Mesenchymal stem cell (in vitro differentiated cells and primary cell): ENCODE results near the gene CCDC102B.

Experiments used
- DNase-seq: peaks from one replicate; pipeline ENCODE4 v3.0.0-alpha.2; 2013
- H2AFZ ChIP-seq: one replicate; pipeline ENCODE4 v1.6.1; 2013; ENCODE audit warnings: low read depth, mild to moderate bottlenecking, control low read depth, inconsistent platforms, low read length, moderate library complexity
- H2AK5ac ChIP-seq: 2 replicates; pipeline ENCODE4 v1.6.1; 2013; ENCODE audit warnings: low read length, moderate library complexity, mild to moderate bottlenecking, inconsistent platforms; ENCODE audit not compliant: severe bottlenecking
- H2BK120ac ChIP-seq: one replicate; pipeline ENCODE4 v1.6.1; 2013; ENCODE audit warnings: low read depth, mild to moderate bottlenecking, inconsistent platforms, low read length, moderate library complexity
- H2BK12ac ChIP-seq, 2 experiments: one replicate each; pipeline ENCODE4 v1.6.1; 2013; ENCODE audit warnings: inconsistent platforms in 2 of 2, low read length in 2 of 2, mild to moderate bottlenecking in 2 of 2, moderate library complexity in 2 of 2, control low read depth in 1 of 2
- H2BK15ac ChIP-seq: one replicate; pipeline ENCODE4 v1.6.1; 2013; ENCODE audit warnings: mild to moderate bottlenecking, low read depth, inconsistent platforms; ENCODE audit not compliant: poor library complexity, severe bottlenecking
- H2BK5ac ChIP-seq: 2 replicates; pipeline ENCODE4 v1.6.1; 2013; ENCODE audit warnings: low read depth, mild to moderate bottlenecking, low read length, control low read depth, inconsistent platforms; ENCODE audit not compliant: poor library complexity, severe bottlenecking
- H3K14ac ChIP-seq, 2 experiments: one replicate each; pipeline ENCODE4 v1.6.1; 2013; ENCODE audit warnings: inconsistent platforms in 2 of 2, low read length in 2 of 2, control low read depth in 1 of 2, mild to moderate bottlenecking in 1 of 2, moderate library complexity in 1 of 2
- H3K18ac ChIP-seq, 2 experiments: one replicate each; pipeline ENCODE4 v1.6.1; 2013; ENCODE audit warnings: inconsistent platforms in 2 of 2, low read length in 2 of 2, control low read depth in 1 of 2, low read depth in 1 of 2, mild to moderate bottlenecking in 1 of 2
- H3K23ac ChIP-seq, 2 experiments: one replicate each; pipeline ENCODE4 v1.6.1; 2013; ENCODE audit warnings: inconsistent platforms in 2 of 2, low read length in 2 of 2, mild to moderate bottlenecking in 2 of 2, moderate library complexity in 2 of 2, control low read depth in 1 of 2
- H3K27ac ChIP-seq: 2 replicates; pipeline ENCODE4 v1.5.1; 2013; ENCODE audit warnings: mild to moderate bottlenecking, moderate library complexity, low read length, control low read depth, inconsistent platforms; ENCODE audit not compliant: poor library complexity, severe bottlenecking
- H3K27me3 ChIP-seq, 2 experiments: 2 replicates each; pipeline versions ENCODE4 v1.6.1 to v1.7.0; 2013; ENCODE audit warnings: low read length in 2 of 2, mild to moderate bottlenecking in 2 of 2, moderate library complexity in 2 of 2, control low read depth in 1 of 2, inconsistent platforms in 1 of 2; ENCODE audit not compliant: control insufficient read depth in 1 of 2, insufficient read depth in 1 of 2
- H3K36me3 ChIP-seq, 2 experiments: 2 replicates each; pipeline versions ENCODE4 v1.6.1 to v1.7.0; 2013; ENCODE audit warnings: low read length in 2 of 2, control low read depth in 1 of 2, inconsistent platforms in 1 of 2, low read depth in 1 of 2, mild to moderate bottlenecking in 1 of 2; ENCODE audit not compliant: insufficient read depth in 2 of 2, control insufficient read depth in 1 of 2
- H3K4ac ChIP-seq, 2 experiments: one replicate each; pipeline ENCODE4 v1.6.1; 2013; ENCODE audit warnings: inconsistent platforms in 2 of 2, low read length in 2 of 2, mild to moderate bottlenecking in 2 of 2, moderate library complexity in 2 of 2, control low read depth in 1 of 2, low read depth in 1 of 2
- H3K4me1 ChIP-seq: 2 replicates; pipeline ENCODE4 v1.6.1; 2013; ENCODE audit warnings: low read depth, low read length, control low read depth; ENCODE audit not compliant: control insufficient read depth, insufficient read depth
- H3K4me2 ChIP-seq: 2 replicates; pipeline ENCODE4 v1.6.1; 2013; ENCODE audit warnings: low read length, mild to moderate bottlenecking, inconsistent platforms; ENCODE audit not compliant: poor library complexity, severe bottlenecking
- H3K4me3 ChIP-seq, 2 experiments: 2 replicates each; pipeline versions ENCODE4 v1.5.1 to v1.7.0; 2013; ENCODE audit warnings: low read length in 2 of 2, mild to moderate bottlenecking in 2 of 2, control low read depth in 1 of 2, low read depth in 1 of 2; ENCODE audit not compliant: insufficient read depth in 1 of 2
- H3K79me1 ChIP-seq: replicated peaks from 2 replicates; pipeline ENCODE4 v1.6.1; 2013; ENCODE audit warnings: mild to moderate bottlenecking, control low read depth, low read length, inconsistent platforms; ENCODE audit not compliant: poor library complexity, severe bottlenecking
- H3K9ac ChIP-seq: 2 replicates; pipeline ENCODE4 v1.7.0; 2013; ENCODE audit warnings: mild to moderate bottlenecking, low read length, moderate library complexity
- H3K9me3 ChIP-seq: 2 replicates; pipeline ENCODE4 v1.7.0; 2013; ENCODE audit warnings: mild to moderate bottlenecking, low read length; ENCODE audit not compliant: control insufficient read depth
- H4K8ac ChIP-seq: one replicate; pipeline ENCODE4 v1.6.1; 2013; ENCODE audit warnings: inconsistent platforms, mild to moderate bottlenecking, low read length, moderate library complexity
- H4K91ac ChIP-seq: one replicate; pipeline ENCODE4 v1.6.1; 2013; ENCODE audit warnings: mild to moderate bottlenecking, low read length, inconsistent platforms
- WGBS: methylation state at CpG from one replicate; pipeline ENCODE4 v1.1.7; 2013; ENCODE audit warnings: mixed read lengths; 5-methylcytosine and 5-hydroxymethylcytosine counted together

The CCDC102B gene

GRCh38 chr18:69021211-69021805 is 223.4 kb downstream of the CCDC102B start:
- Histone ChIP-seq H2BK120ac (no peak overlapping the region), H3K9ac (no peak overlapping the region), H3K36me3 (no peaks in the 10 kb centered on the region), H2AFZ (no peak overlapping the region), H3K79me1 (no peaks in the 10 kb centered on the region), H2BK15ac (no peak overlapping the region), H3K4me1 (no peaks in the 10 kb centered on the region), H3K14ac (no peak overlapping the region), H3K9me3 (no peaks in the 10 kb centered on the region), H4K8ac (no peak overlapping the region), H3K27me3 (no peaks in the 10 kb centered on the region), H2AK5ac (no peak overlapping the region), H3K27ac (no peak overlapping the region), H3K18ac (no peak overlapping the region), H4K91ac (no peak overlapping the region), H3K23ac (no peak overlapping the region), H2BK12ac (no peak overlapping the region), H3K4me2 (no peak overlapping the region), H3K4me3 (no peak overlapping the region), H2BK5ac (no peak overlapping the region), H3K4ac (no peak overlapping the region)
- 94% methylated on average over 6 of the region's 8 CpGs for WGBS
- no peak for DNase-seq

- Histone ChIP-seq H2AK5ac (no peak overlapping the region), H4K8ac (no peak overlapping the region), H3K18ac (no peak overlapping the region), H3K9me3 (no peaks in the 10 kb centered on the region), H3K23ac (no peak overlapping the region), H3K9ac (no peak overlapping the region), H2AFZ (no peak overlapping the region), H4K91ac (no peak overlapping the region), H3K4ac (no peak overlapping the region), H3K4me3 (no peak overlapping the region), H3K36me3 (no peaks in the 10 kb centered on the region), H2BK120ac (no peak overlapping the region), H3K4me1 (no peaks in the 10 kb centered on the region), H3K27me3 (no peaks in the 10 kb centered on the region), H3K27ac (no peak overlapping the region), H2BK15ac (no peak overlapping the region), H2BK5ac (no peak overlapping the region), H3K79me1 (no peaks in the 10 kb centered on the region), H2BK12ac (no peak overlapping the region), H3K4me2 (no peak overlapping the region), H3K14ac (no peak overlapping the region)
- WGBS, result no CpG with 5 or more reads among the region's 1 CpG
- no peak for DNase-seq
Measured at GRCh38 chr18:69022426-69022825, 224.5 kb downstream of the CCDC102B start.

GRCh38 chr18:69031571-69031970 is 233.7 kb downstream of the CCDC102B start:
- H4K8ac ChIP-seq, result no peak overlapping the region
- H3K27me3 ChIP-seq, result no peaks in the 10 kb centered on the region
- no peak overlapping the region for H3K14ac ChIP-seq
- H3K79me1 ChIP-seq, result no peaks in the 10 kb centered on the region
- no peak overlapping the region for H3K9ac ChIP-seq
- no peak overlapping the region for H2BK12ac ChIP-seq
- H3K4me1 ChIP-seq, result no peaks in the 10 kb centered on the region
- no peak overlapping the region for H3K4ac ChIP-seq
- H3K23ac ChIP-seq, result no peak overlapping the region
- H2BK15ac ChIP-seq, result no peak overlapping the region
- H3K9me3 ChIP-seq, result no peaks in the 10 kb centered on the region
- no peak overlapping the region for H4K91ac ChIP-seq
- no peak overlapping the region for H2AK5ac ChIP-seq
- H2AFZ ChIP-seq, result no peak overlapping the region
- no peaks in the 10 kb centered on the region for H3K36me3 ChIP-seq
- H2BK5ac ChIP-seq, result no peak overlapping the region
- H3K4me3 ChIP-seq, result no peak overlapping the region
- H2BK120ac ChIP-seq, result no peak overlapping the region
- no peak overlapping the region for H3K4me2 ChIP-seq
- H3K18ac ChIP-seq, result no peak overlapping the region
- no peak overlapping the region for H3K27ac ChIP-seq
- no CpG with 5 or more reads among the region's 1 CpG for WGBS
- DNase-seq, result no peak

- no peak overlapping the region for H3K4me3 ChIP-seq
- no peak for DNase-seq
- no peak overlapping the region for H2AFZ ChIP-seq
- no peak overlapping the region for H3K14ac ChIP-seq
- H4K91ac ChIP-seq, result no peak overlapping the region
- H3K36me3 ChIP-seq, result no peaks in the 10 kb centered on the region
- no peak overlapping the region for H3K4ac ChIP-seq
- H3K27me3 ChIP-seq, result no peaks in the 10 kb centered on the region
- H2BK12ac ChIP-seq, result no peak overlapping the region
- no peak overlapping the region for H2AK5ac ChIP-seq
- H3K9ac ChIP-seq, result no peak overlapping the region
- H2BK5ac ChIP-seq, result no peak overlapping the region
- no peak overlapping the region for H3K23ac ChIP-seq
- no peaks in the 10 kb centered on the region for H3K79me1 ChIP-seq
- H3K4me1 ChIP-seq, result no peaks in the 10 kb centered on the region
- H3K4me2 ChIP-seq, result no peak overlapping the region
- no peak overlapping the region for H2BK120ac ChIP-seq
- H2BK15ac ChIP-seq, result no peak overlapping the region
- no peaks in the 10 kb centered on the region for H3K9me3 ChIP-seq
- H3K27ac ChIP-seq, result no peak overlapping the region
- no peak overlapping the region for H3K18ac ChIP-seq
- H4K8ac ChIP-seq, result no peak overlapping the region
Measured at GRCh38 chr18:69032009-69032408, 234.1 kb downstream of the CCDC102B start.
